Measurements from ENCODE around the gene POC1A.

DNA sequence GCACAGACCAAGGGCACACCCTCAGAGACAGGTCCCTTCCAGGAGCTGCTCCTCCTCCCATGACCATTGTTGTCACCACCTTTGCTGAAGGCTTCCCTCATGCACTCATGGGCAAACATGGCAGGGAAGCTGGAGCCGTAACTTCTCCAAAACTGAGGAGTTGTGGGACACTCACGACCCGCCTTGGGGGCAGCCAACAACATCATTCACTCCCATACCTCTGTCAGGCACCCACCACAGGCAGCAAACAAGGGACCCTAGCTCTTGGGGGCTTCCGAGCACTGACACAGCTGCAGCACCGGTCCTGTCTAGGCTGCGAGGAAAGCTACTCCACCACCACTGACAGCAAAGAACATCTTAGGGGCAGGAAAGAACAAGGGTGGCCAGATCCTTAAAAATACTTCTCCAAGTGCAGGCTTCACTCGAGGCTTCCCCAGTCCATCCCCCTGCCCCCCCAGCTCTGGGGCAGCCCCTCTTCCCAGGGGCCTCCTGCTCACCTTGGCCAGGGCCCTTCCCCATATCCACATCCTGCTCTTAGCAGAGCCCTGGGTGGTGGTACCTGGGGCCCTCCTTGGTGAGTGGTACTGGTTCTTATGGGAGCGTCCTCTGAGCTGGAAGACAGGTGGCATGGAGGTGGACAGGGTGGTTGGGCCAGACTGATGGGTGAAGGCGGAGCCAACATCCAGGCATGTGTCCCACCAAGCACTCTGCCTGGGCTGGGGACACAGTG lies 69.8 kb downstream of the POC1A start:
- TF ChIP-seq YY1 (IDR thresholded peaks at IDR 0.05; ENCODE audit: insufficient read depth, insufficient read length): no peak
- TF ChIP-seq SUZ12 (IDR thresholded peaks at IDR 0.05; ENCODE audit: extremely low read depth, insufficient read depth, insufficient read length): no peak
- no peak for TF ChIP-seq ZNF274 (IDR thresholded peaks at IDR 0.05; ENCODE audit: low read depth, low read length)

Data from NT2/D1 (cell line).